PFSK-1 (cell line): ENCODE results near the gene SLC35G3.

ENCODE experiments used
- FOXP2 ChIP-seq: optimal IDR thresholded peaks from 2 replicates; pipeline ENCODE3; 2011; ENCODE audit warnings: borderline replicate concordance, control low read depth, inconsistent platforms; ENCODE audit not compliant: insufficient read depth; ENCODE audit errors: extremely low read length, extremely low read depth
- POLR2AphosphoS5 ChIP-seq: IDR thresholded peaks from 2 replicates; pipeline ENCODE4 v1.6.1; 2012; ENCODE audit warnings: low read depth, mild to moderate bottlenecking, control low read depth, low read length, moderate library complexity
- REST ChIP-seq, 2 experiments: IDR thresholded peaks; 2 replicates each; pipeline versions ENCODE4 v1.6.1 to v1.8.0; 2011 to 2012; ENCODE audit warnings: low read depth in 2 of 2, low read length in 2 of 2, control low read depth in 1 of 2, inconsistent platforms in 1 of 2, mild to moderate bottlenecking in 1 of 2, moderate library complexity in 1 of 2; ENCODE audit not compliant: insufficient read depth in 1 of 2
- SIN3A ChIP-seq: IDR thresholded peaks from 2 replicates; pipeline ENCODE4 v1.6.1; 2012; ENCODE audit warnings: mild to moderate bottlenecking, low read length, moderate library complexity, borderline replicate concordance; ENCODE audit not compliant: insufficient read depth
- TAF1 ChIP-seq: IDR thresholded peaks from 2 replicates; pipeline ENCODE4 v1.6.1; 2012; ENCODE audit warnings: low read length, control low read depth, borderline replicate concordance; ENCODE audit not compliant: insufficient read depth

The SLC35G3 gene

GRCh38 chr17:35184274-35184673 lies 9.9 kb downstream of the SLC35G3 start:
- TF ChIP-seq TAF1 = no peak
- no peak for TF ChIP-seq REST (IDR thresholded peaks at IDR 0.05; ENCODE audit: insufficient read depth in 1 of 2, low read depth in 2 of 2, low read length in 2 of 2)
- no peak for TF ChIP-seq POLR2AphosphoS5
- TF ChIP-seq FOXP2 = no peak
- no peak for TF ChIP-seq SIN3A

GRCh38 chr17:35183332-35183731 lies 10.9 kb downstream of the SLC35G3 start:
- TF ChIP-seq POLR2AphosphoS5 = no peak
- TF ChIP-seq TAF1 = no peak
- no peak for TF ChIP-seq FOXP2
- TF ChIP-seq REST (IDR thresholded peaks at IDR 0.05; ENCODE audit: insufficient read depth in 1 of 2, low read depth in 2 of 2, low read length in 2 of 2) = no peak
- no peak for TF ChIP-seq SIN3A

GRCh38 chr17:35176897-35177296 lies 17.3 kb downstream of the SLC35G3 start:
- TF ChIP-seq SIN3A = no peak
- TF ChIP-seq TAF1 = no peak
- no peak for TF ChIP-seq FOXP2
- TF ChIP-seq REST (IDR thresholded peaks at IDR 0.05; ENCODE audit: insufficient read depth in 1 of 2, low read depth in 2 of 2, low read length in 2 of 2) = no peak
- no peak for TF ChIP-seq POLR2AphosphoS5

- TF ChIP-seq FOXP2 = no peak
- TF ChIP-seq TAF1 = no peak
- no peak for TF ChIP-seq REST (IDR thresholded peaks at IDR 0.05; ENCODE audit: insufficient read depth in 1 of 2, low read depth in 2 of 2, low read length in 2 of 2)
- TF ChIP-seq SIN3A = no peak
- no peak for TF ChIP-seq POLR2AphosphoS5
These were observed 18.4 kb downstream of the SLC35G3 start for GRCh38 chr17:35175638-35176415.
